OCI-M2 (cell line): ENCODE results near the gene RPL13A.
A peak's percentile ranks its signal among the peaks of the same experiment; 100 is the strongest.
"Not testable (repeated sequence)": the region's sequence is repeated elsewhere in the genome, so short reads cannot be mapped to it uniquely, and the experiment has no call there.

ENCODE experiments used
- DNase-seq: peaks from one replicate; lab custom pipeline; 2025; ENCODE audit not compliant: unreplicated experiment; lab: John Stamatoyannopoulos, UW

RPL13A gene

GRCh38 chr19:49487277-49488045 lies at the start of gene RPL13A:
TSS of gene RPL13A (plus strand) at chr19:49487608. CDS start at chr19:49487630, 22 bp downstream.
- DNase-seq = peak; percentile 97

- DNase-seq = no peak
These were observed 49.1 kb upstream of the RPL13A start for GRCh38 chr19:49438261-49438660.

GRCh38 chr19:49439836-49440235 lies 47.6 kb upstream of the RPL13A start:
- no peak for DNase-seq

- no peak for DNase-seq
These were observed 46.8 kb upstream of the RPL13A start for GRCh38 chr19:49440439-49441209.

- DNase-seq = no peak
These were observed 46.0 kb upstream of the RPL13A start, which contains the start of gene SLC17A7 for GRCh38 chr19:49441210-49441959. TSS of gene SLC17A7 (minus strand) at chr19:49441527. CDS start at chr19:49441379, 148 bp downstream.

- DNase-seq = no peak
These were observed 45.5 kb upstream of the RPL13A start for GRCh38 chr19:49441960-49442350.

GRCh38 chr19:49442354-49442753 lies 45.1 kb upstream of the RPL13A start:
- DNase-seq = no peak

GRCh38 chr19:49442771-49443365 lies 44.5 kb upstream of the RPL13A start:
- peak; percentile 83 for DNase-seq

GRCh38 chr19:49443366-49444099 lies 43.9 kb upstream of the RPL13A start:
- DNase-seq = peak; percentile 88

- not testable (repeated sequence) for DNase-seq
These were observed 43.2 kb upstream of the RPL13A start for GRCh38 chr19:49444100-49444700.

- no peak for DNase-seq
These were observed 41.4 kb upstream of the RPL13A start for GRCh38 chr19:49445997-49446396.

- no peak for DNase-seq
These were observed 39.6 kb upstream of the RPL13A start for GRCh38 chr19:49447485-49448431.

- DNase-seq = no peak
These were observed 39.0 kb upstream of the RPL13A start for GRCh38 chr19:49448432-49448786.

GRCh38 chr19:49450405-49450804 lies 37.0 kb upstream of the RPL13A start:
- DNase-seq = no peak

GRCh38 chr19:49451430-49452181 lies 35.8 kb upstream of the RPL13A start, which contains the start of gene PIH1D1:
TSS of gene PIH1D1 (minus strand) at chr19:49451814. CDS start at chr19:49451574, 240 bp downstream.
- peak; percentile 97 for DNase-seq

GRCh38 chr19:49453013-49453756 lies 34.2 kb upstream of the RPL13A start, which contains the start of gene ALDH16A1:
TSS of gene ALDH16A1 (plus strand) at chr19:49453225. CDS start at chr19:49453332, 107 bp downstream.
- peak; percentile 98 for DNase-seq

- no peak for DNase-seq
These were observed 33.6 kb upstream of the RPL13A start for GRCh38 chr19:49453757-49454240.
